GM19043 (cell line): ENCODE results near the gene NAV1.
"Not testable (repeated sequence)": the region's sequence is repeated elsewhere in the genome, so short reads cannot be mapped to it uniquely, and the experiment has no call there.

Source experiments
- ATAC-seq: cut with Tn5 transposase; IDR thresholded peaks from one replicate; pipeline ENCODE4 v1.9.1; 2021; ENCODE audit warnings: low read depth; ENCODE audit not compliant: unreplicated experiment

Gene NAV1

DNA sequence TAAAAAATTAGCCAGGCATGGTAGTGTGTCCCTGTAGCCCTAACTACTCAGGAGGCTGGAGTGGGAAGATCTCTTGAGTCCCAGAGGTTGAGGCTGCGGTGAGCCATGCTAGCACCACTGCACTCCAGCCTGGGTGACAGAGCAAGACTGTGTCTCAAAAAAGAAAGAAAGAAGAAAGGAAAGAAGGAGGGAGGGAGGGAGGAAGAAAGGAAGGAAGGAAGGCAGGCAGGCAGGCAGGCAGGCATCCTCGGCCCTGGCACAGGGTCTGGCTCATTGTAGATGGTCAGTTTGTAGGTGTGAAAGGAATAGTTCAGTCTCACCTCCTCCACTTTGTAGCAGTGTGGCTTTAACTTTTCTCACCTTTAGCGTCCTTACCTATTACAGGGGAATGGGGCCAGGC lies 25.0 kb downstream of the NAV1 start:
- ATAC-seq = no peak

DNA sequence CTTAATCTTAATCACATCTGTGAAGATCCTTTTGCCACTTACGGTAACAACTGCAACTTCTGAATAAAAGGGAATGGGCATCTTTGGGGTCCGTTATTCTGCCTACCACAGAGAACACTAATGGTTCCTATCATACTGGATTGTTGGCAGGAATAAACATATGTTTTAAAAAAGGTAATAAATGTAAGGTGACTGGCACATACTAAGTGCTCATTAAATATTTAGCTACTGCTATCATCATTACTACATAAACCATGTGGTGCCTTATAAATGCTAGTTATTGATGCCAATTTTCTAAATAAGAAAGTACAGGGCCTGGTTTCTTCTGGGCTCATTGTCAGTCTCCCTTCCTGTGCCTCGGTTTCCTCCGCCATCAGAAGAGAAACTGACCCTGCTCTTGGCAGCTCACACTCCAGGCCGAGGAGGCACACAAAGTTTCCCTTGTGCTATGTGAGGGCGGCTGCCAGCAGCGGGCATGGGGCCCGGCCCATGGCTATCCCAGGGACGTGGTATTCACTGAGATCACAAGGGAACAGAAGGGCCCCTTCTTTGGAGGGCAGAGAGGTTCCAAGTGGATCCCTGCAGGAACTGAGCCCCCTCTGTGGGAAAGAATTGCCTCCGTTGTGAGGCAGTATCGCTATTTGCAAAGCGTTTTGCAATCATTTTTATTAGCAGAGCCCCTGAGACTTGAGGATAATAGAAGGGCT lies 26.2 kb downstream of the NAV1 start:
- no peak for ATAC-seq

- no peak for ATAC-seq
Observed at GRCh38 chr1:201565771-201566528, 27.0 kb downstream of the NAV1 start.

DNA sequence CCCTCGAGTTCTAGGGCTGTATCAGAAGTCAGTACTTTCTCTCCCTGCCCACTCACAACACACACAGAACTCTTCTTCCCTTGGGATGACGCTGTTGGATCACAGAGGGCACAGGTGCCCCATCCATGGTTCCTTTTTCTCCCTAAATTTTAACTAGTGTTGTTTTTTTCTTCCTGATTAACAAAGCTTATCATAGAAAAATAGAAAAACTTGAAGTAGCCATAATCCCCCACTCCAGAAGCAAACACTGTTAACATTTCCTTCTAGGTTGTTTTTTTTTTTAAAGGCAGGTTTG lies 27.5 kb downstream of the NAV1 start:
- no peak for ATAC-seq

DNA sequence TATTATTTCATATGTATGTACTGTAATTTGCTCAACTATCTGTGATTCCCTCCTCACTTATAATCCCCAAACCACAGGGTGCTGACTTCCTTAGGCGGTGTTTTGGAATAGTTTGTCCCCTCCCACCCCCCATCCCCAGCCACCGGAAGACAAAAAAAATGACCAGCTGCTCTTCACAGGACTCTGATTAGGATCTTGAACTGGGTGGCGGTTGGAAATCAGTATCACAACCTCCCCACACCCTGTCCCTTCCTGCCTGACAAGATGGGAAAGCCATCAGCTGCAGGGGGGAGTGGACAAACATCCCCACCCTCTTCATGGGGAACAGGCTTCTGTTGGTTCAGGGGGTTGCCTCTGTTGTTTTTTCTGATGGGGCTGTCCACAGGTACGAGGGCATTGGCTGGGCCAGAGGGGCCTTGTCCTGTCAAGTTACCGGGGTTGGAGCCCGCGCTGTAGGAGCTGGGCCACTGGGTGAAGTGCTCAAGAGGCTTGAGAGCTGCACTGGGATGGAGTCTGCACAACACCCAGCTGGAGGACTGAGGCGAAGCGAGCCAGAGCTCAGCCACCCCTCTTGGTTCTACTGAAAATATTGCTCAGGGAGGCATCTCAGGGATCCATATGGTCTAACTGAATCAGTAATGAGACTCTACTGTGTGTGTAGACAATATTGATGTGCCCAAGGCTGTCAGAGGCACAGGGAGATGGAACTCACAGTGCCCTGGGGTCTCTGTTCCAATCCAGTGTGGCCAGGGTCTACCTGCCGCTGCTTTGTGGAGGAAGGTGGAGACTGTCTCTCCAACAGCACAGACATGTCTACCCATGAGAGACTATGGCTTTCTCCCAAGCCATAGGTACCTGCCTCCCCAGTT lies 28.2 kb downstream of the NAV1 start:
- no peak for ATAC-seq

- ATAC-seq = no peak
Observed at GRCh38 chr1:201568265-201568664, 29.3 kb downstream of the NAV1 start.

- no peak for ATAC-seq
Observed at GRCh38 chr1:201568859-201569294, 29.9 kb downstream of the NAV1 start.

DNA sequence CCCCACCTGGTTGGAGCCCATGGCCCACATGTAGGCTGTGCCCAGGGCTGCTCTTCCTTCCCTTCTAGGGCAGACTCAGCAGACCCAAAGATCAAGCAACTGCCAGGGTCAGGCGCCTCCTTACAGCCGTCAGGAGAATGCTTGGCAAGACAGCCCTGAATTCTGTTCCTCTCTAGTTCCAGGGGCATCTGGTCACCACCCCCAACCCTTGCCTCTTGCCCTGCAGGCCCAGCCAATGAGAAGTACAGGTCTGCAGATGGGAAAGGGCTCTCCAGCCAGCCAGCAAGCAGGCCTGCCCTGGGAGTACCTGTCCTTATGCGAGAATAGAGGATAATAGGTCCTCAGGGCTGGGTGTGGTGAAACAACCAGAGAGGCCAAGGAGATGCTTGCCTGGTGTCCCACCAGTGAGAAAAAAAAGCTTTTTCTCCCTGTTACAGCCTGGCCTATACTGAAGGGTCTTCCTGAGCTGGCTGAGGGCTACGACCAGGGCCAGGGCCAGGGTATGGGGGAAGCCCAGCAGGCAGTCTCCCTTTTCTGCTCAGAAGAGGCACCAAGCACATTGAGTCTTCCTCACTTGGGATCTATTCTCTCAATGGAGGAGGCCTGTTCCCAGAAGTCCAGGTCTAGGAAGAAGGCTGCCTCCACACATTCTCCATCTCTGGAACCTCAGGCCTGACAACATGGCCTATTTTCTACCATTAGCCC lies 31.4 kb downstream of the NAV1 start:
- ATAC-seq = no peak

GRCh38 chr1:201570886-201571624 lies 32.1 kb downstream of the NAV1 start:
- no peak for ATAC-seq

DNA sequence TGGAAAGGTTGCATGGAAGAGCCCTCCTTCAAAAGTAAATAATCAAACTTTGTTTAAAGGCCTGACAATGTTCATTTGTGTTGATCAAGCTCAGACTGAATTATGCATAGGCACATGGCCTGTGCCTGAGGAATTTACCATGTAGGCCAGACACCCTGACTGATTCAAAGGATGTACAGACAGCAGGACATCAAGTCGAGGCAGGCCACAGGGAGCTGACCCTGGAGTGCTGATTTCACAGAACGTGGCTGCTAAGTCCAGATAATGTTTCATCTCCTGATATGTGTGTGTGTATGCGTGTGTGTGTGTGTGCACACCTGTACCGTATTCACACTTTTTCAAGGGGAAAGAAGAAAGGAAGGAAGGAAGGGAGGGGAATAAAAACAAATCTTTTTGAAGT lies 34.1 kb downstream of the NAV1 start:
- ATAC-seq = no peak

DNA sequence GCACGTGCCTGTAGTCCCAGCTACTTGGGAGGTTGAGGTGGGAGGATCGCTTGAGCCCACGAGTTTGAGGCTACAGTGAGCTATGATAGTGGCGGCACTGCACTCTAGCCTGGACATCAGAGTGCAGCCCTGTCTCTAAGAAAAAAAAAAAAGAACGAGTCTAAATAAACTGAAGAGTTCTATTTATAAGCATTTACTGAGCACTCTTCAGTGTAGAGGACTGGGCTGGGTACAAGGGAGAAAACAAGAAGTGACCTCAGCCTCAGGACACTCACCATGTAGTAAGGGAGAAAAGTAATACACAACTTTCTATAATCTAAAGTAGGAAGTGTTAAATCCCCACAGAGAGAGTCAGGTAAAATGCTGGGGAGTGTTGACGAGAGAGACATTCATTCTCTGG lies 35.0 kb downstream of the NAV1 start:
- no peak for ATAC-seq

DNA sequence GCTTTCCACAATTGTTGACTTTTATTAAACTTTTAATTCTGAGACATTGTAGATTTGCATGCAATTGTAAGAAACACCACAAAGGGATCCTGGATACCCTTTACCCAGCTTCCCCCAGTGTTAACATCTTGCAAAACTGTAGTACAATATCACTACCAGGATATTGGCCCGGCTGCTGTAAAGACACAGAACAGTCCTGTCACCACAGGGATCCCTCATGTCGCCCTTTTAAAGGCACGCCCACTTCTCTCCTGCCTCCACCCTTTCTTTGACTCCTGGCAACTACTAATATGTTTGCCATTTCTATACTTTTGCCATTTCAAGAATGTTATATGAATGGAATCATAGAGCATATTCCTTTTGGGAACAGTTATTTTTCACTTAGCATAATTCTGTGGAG lies 37.0 kb downstream of the NAV1 start:
- no peak for ATAC-seq

GRCh38 chr1:201576914-201577313 lies 38.0 kb downstream of the NAV1 start:
- ATAC-seq = no peak

GRCh38 chr1:201578008-201578888 lies 39.3 kb downstream of the NAV1 start:
- ATAC-seq = no peak

DNA sequence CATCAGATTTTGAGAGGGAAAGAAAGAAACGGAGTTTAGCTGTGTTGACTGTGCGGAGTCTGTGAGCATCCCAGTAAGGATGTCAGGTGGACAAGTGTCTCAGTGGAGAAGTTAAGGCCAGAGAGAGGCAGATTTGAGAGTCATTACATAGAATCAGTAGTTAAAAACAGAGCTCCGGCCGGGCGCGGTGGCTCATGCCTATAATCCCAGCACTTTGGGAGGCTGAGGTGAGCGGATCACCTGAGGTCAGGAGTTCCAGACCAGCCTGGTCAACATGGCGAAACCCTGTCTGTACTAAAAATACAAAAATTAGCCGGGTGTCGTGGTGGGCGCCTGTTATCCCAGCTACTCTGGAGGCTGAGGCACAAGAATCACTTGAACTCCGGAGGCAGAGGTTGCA lies 42.4 kb downstream of the NAV1 start:
- ATAC-seq = not testable (repeated sequence)

- ATAC-seq = no peak
Observed at GRCh38 chr1:201582705-201583442, 43.9 kb downstream of the NAV1 start.

GRCh38 chr1:201583663-201584062 lies 44.7 kb downstream of the NAV1 start:
- ATAC-seq = no peak

- no peak for ATAC-seq
Observed at GRCh38 chr1:201584471-201585092, 45.7 kb downstream of the NAV1 start.
